Nephron (organoid): ENCODE measurements around the gene MAZ.
A peak's percentile ranks its signal among the peaks of the same experiment; 100 is the strongest.

Experiments
- H3K27ac Mint-ChIP-seq, 3 experiments: 2 replicates each; pipeline ENCODE4 v1.8.0; 2020; ENCODE audit warnings: mixed read lengths in 3 of 3, mild to moderate bottlenecking in 2 of 3, moderate library complexity in 1 of 3
- H3K27me3 Mint-ChIP-seq: 2 replicates; pipeline ENCODE4 v1.8.0; 2021; ENCODE audit warnings: low read depth, mild to moderate bottlenecking, moderate library complexity, mixed read lengths
- H3K36me3 Mint-ChIP-seq: 2 replicates; pipeline ENCODE4 v1.8.0; 2020; ENCODE audit warnings: low read depth, mixed read lengths
- H3K4me1 Mint-ChIP-seq: 2 replicates; pipeline ENCODE4 v1.8.0; 2020; ENCODE audit warnings: mixed read lengths
- H3K4me3 Mint-ChIP-seq, 3 experiments: 2 replicates each; pipeline ENCODE4 v1.8.0; 2020; ENCODE audit warnings: mild to moderate bottlenecking in 3 of 3, mixed read lengths in 3 of 3, moderate library complexity in 2 of 3
- H3K9me3 Mint-ChIP-seq: 2 replicates; pipeline ENCODE4 v1.8.0; 2020; ENCODE audit warnings: mixed read lengths
- TF ChIP-seq, protein P1 (sequence below), 3 experiments: fragments of 200-600 bp; sonication (generic); IDR thresholded peaks; one replicate each; pipeline ENCODE4 v1.5.0; 2021; ENCODE audit warnings: antibody characterized with exemption in 3 of 3; ENCODE audit not compliant: unreplicated experiment in 3 of 3

Gene MAZ

GRCh38 chr16:29804455-29805231, 1.7 kb upstream of the MAZ start:
- Mint-ChIP-seq H3K36me3 (peaks cover 30% of the 10 kb centered on the region), H3K4me1 (peaks cover 51% of the 10 kb centered on the region), H3K27ac (peak overlapping the region; percentile 98 to 99 (median 98)), H3K4me3 (peak overlapping the region; percentile 96 to 100 (median 97)), H3K9me3 (no peaks in the 10 kb centered on the region), H3K27me3 (no peaks in the 10 kb centered on the region)
- TF ChIP-seq, protein P1, sequence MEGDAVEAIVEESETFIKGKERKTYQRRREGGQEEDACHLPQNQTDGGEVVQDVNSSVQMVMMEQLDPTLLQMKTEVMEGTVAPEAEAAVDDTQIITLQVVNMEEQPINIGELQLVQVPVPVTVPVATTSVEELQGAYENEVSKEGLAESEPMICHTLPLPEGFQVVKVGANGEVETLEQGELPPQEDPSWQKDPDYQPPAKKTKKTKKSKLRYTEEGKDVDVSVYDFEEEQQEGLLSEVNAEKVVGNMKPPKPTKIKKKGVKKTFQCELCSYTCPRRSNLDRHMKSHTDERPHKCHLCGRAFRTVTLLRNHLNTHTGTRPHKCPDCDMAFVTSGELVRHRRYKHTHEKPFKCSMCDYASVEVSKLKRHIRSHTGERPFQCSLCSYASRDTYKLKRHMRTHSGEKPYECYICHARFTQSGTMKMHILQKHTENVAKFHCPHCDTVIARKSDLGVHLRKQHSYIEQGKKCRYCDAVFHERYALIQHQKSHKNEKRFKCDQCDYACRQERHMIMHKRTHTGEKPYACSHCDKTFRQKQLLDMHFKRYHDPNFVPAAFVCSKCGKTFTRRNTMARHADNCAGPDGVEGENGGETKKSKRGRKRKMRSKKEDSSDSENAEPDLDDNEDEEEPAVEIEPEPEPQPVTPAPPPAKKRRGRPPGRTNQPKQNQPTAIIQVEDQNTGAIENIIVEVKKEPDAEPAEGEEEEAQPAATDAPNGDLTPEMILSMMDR (IDR thresholded peaks at IDR 0.05; ENCODE audit: unreplicated experiment in 3 of 3): no peak

- TF ChIP-seq, protein P1 (IDR thresholded peaks at IDR 0.05; ENCODE audit: unreplicated experiment in 3 of 3): no peak
- Mint-ChIP-seq H3K9me3 (no peaks in the 10 kb centered on the region), H3K27me3 (no peaks in the 10 kb centered on the region), H3K36me3 (peaks cover 30% of the 10 kb centered on the region), H3K27ac (peak overlapping the region; percentile 98 to 99 (median 98)), H3K4me1 (peaks cover 59% of the 10 kb centered on the region), H3K4me3 (peak overlapping the region; percentile 96 to 100 (median 97))
These were observed 864 bp upstream of the MAZ start for GRCh38 chr16:29805232-29806098.

DNA sequence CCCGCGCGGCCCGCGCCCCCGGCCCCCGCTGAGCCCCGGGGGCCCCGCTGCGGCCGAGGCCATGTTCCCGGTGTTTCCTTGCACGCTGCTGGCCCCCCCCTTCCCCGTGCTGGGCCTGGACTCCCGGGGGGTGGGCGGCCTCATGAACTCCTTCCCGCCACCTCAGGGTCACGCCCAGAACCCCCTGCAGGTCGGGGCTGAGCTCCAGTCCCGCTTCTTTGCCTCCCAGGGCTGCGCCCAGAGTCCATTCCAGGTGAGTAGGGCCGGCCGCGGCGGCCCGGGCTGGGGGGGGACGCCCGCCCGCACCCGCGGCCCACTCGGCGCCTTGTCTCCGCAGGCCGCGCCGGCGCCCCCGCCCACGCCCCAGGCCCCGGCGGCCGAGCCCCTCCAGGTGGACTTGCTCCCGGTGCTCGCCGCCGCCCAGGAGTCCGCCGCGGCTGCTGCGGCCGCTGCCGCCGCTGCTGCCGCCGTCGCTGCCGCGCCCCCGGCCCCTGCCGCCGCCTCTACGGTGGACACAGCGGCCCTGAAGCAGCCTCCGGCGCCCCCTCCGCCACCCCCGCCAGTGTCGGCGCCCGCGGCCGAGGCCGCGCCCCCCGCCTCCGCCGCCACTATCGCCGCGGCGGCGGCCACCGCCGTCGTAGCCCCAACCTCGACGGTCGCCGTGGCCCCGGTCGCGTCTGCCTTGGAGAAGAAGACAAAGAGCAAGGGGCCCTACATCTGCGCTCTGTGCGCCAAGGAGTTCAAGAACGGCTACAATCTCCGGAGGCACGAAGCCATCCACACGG, 504 bp downstream of the MAZ start:
- TF ChIP-seq, protein P1 (IDR thresholded peaks at IDR 0.05; ENCODE audit: unreplicated experiment in 3 of 3): no peak
- peak overlapping the region; percentile 82 to 92 (median 92) for H3K4me3 Mint-ChIP-seq
- H3K9me3 Mint-ChIP-seq: no peaks in the 10 kb centered on the region
- H3K27me3 Mint-ChIP-seq: no peaks in the 10 kb centered on the region
- H3K27ac Mint-ChIP-seq: peak overlapping the region; percentile 92 to 98 (median 94)
- peaks cover 61% of the 10 kb centered on the region for H3K4me1 Mint-ChIP-seq
- H3K36me3 Mint-ChIP-seq: peaks cover 17% of the 10 kb centered on the region

- Mint-ChIP-seq H3K27ac (peak overlapping the region; percentile 92 to 98 (median 94)), H3K27me3 (no peaks in the 10 kb centered on the region), H3K4me3 (peak overlapping the region; percentile 82 to 92 (median 92)), H3K9me3 (no peaks in the 10 kb centered on the region), H3K4me1 (peaks cover 59% of the 10 kb centered on the region), H3K36me3 (peaks cover 14% of the 10 kb centered on the region)
- TF ChIP-seq, protein P1 (IDR thresholded peaks at IDR 0.05; ENCODE audit: unreplicated experiment in 3 of 3): peak; percentile 41 to 52 (median 49)
These were observed 1.3 kb downstream of the MAZ start for GRCh38 chr16:29807426-29808218.
